DND-41 (cell line): ENCODE measurements around the gene SPTAN1.
"Not testable (repeated sequence)": the region's sequence is repeated elsewhere in the genome, so short reads cannot be mapped to it uniquely, and the experiment has no call there.

ENCODE experiments used
- ATAC-seq: fragments of 200-7000 bp; cut with Tn5 transposase; 3 replicates; pipeline ENCODE4 v1.9.1; 2021; ENCODE audit warnings: low read depth; ENCODE audit not compliant: insufficient read depth
- DNase-seq: peaks from one replicate; pipeline ENCODE4 v3.0.0-alpha.2; 2020
- H2AFZ ChIP-seq: 2 replicates; pipeline ENCODE4 v1.6.0; 2012; ENCODE audit warnings: low read depth, low read length
- H3K27ac ChIP-seq: 2 replicates; pipeline ENCODE4 v1.5.1; 2012; ENCODE audit warnings: low read length, inconsistent platforms
- H3K27me3 ChIP-seq: fragments of 200-600 bp; sonication (generic); 2 replicates; pipeline ENCODE4 v1.6.0; 2012; ENCODE audit warnings: low read length, mild to moderate bottlenecking, inconsistent platforms; ENCODE audit not compliant: insufficient read depth, poor library complexity
- H3K36me3 ChIP-seq: 2 replicates; pipeline ENCODE4 v1.5.1; 2012; ENCODE audit warnings: low read length, inconsistent platforms; ENCODE audit not compliant: insufficient read depth
- H3K4me1 ChIP-seq: 2 replicates; pipeline ENCODE4 v1.5.1; 2012; ENCODE audit warnings: mild to moderate bottlenecking, low read length; ENCODE audit not compliant: insufficient read depth
- H3K4me2 ChIP-seq: 2 replicates; pipeline ENCODE4 v1.6.0; 2012; ENCODE audit warnings: mild to moderate bottlenecking, moderate library complexity, low read length, inconsistent platforms; ENCODE audit not compliant: insufficient read depth
- H3K4me3 ChIP-seq, 2 experiments: fragments of 200-600 bp in 1 of 2; shearing (Covaris generic) in 1 of 2; 2 replicates each; pipeline ENCODE4 v1.5.1; 2012 to 2016; ENCODE audit warnings: inconsistent platforms in 2 of 2, low read length in 2 of 2, mild to moderate bottlenecking in 2 of 2, low read depth in 1 of 2, moderate library complexity in 1 of 2
- H3K79me2 ChIP-seq: 2 replicates; pipeline ENCODE4 v1.6.0; 2012; ENCODE audit warnings: low read length, inconsistent platforms; ENCODE audit not compliant: insufficient read depth
- H3K9ac ChIP-seq: 2 replicates; pipeline ENCODE4 v1.6.0; 2012; ENCODE audit warnings: low read depth, mild to moderate bottlenecking, inconsistent platforms, low read length, moderate library complexity
- H3K9me3 ChIP-seq: 2 replicates; pipeline ENCODE4 v1.5.1; 2012; ENCODE audit warnings: low read length, moderate library complexity, mild to moderate bottlenecking, inconsistent platforms; ENCODE audit not compliant: insufficient read depth, severe bottlenecking
- H4K20me1 ChIP-seq: 2 replicates; pipeline ENCODE4 v1.6.0; 2012; ENCODE audit warnings: low read length; ENCODE audit not compliant: insufficient read depth
- EZH2 ChIP-seq: IDR thresholded peaks from 3 replicates; pipeline ENCODE4 v1.6.1; 2012; ENCODE audit warnings: borderline replicate concordance, low read depth, mild to moderate bottlenecking, moderate library complexity, low read length, inconsistent platforms; ENCODE audit not compliant: severe bottlenecking
- TF ChIP-seq, protein P1 (sequence below): IDR thresholded peaks from 2 replicates; pipeline ENCODE4 v1.5.1; 2012; ENCODE audit warnings: borderline replicate concordance, low read length, moderate library complexity, mild to moderate bottlenecking; ENCODE audit not compliant: poor library complexity, severe bottlenecking; ENCODE audit errors: extremely low read depth

SPTAN1 gene

DNA sequence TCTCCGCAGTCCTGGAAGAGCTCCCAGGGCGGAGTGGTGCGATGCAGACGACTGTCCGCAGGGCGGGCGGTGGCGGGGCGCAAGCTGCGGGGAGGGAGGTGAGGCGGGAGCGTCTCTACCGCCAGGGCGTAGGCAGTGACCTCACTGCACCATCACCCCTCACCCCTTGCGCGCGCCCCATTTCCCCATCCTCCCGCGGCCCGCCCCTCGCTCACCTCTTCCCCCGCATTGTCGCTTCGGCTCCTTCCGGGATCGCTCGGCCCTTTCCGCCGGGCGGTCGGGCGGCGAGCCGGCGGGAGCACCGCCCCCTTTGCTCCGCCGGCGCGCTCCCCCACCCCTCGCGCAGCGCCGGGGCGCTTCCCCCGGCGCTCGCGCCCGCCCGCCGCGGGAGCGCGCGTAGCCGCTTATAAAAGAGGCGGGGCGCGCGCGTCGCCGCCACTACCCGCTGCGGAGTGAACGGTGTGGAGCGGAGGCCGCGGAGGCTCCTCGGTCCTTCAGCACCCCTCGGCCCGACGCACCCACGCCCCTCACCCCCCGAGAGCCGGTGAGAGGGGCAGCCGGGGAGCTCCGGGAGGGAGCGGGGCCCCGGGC, at the start of gene SPTAN1:
SPTAN1 (plus strand) TSS at position 435 of the 591 bp plus-strand sequence. CDS start 14,154 bp downstream, outside the sequence.
- ATAC-seq (peak; percentile 86), DNase-seq (peak; percentile 93)
- H3K4me3 ChIP-seq = peak within 1 kb of the TSS; percentile 89 to 94
- H3K27ac ChIP-seq = peak within 1 kb of the TSS; percentile 85
- H3K4me2 ChIP-seq = peak within 1 kb of the TSS; percentile 82
- no peaks in the 10 kb centered on the region for H3K9me3 ChIP-seq
- H3K27me3 ChIP-seq = no peaks in the 10 kb centered on the region
- H2AFZ ChIP-seq = peak within 1 kb of the TSS; percentile 94
- H3K4me1 ChIP-seq = peaks cover 48% of the 10 kb centered on the region
- TF ChIP-seq, protein P1, sequence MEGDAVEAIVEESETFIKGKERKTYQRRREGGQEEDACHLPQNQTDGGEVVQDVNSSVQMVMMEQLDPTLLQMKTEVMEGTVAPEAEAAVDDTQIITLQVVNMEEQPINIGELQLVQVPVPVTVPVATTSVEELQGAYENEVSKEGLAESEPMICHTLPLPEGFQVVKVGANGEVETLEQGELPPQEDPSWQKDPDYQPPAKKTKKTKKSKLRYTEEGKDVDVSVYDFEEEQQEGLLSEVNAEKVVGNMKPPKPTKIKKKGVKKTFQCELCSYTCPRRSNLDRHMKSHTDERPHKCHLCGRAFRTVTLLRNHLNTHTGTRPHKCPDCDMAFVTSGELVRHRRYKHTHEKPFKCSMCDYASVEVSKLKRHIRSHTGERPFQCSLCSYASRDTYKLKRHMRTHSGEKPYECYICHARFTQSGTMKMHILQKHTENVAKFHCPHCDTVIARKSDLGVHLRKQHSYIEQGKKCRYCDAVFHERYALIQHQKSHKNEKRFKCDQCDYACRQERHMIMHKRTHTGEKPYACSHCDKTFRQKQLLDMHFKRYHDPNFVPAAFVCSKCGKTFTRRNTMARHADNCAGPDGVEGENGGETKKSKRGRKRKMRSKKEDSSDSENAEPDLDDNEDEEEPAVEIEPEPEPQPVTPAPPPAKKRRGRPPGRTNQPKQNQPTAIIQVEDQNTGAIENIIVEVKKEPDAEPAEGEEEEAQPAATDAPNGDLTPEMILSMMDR = no peak
- TF ChIP-seq EZH2 = no peak
- H3K79me2 ChIP-seq = peaks cover 48% of the 10 kb centered on the region
- H3K36me3 ChIP-seq = 0 out of 2 replicates have a peak, but pooled peaks cover 4% of the 10 kb centered on the region
- peaks cover 25% of the 10 kb centered on the region for H4K20me1 ChIP-seq
- peak within 1 kb of the TSS; percentile 90 for H3K9ac ChIP-seq

DNA sequence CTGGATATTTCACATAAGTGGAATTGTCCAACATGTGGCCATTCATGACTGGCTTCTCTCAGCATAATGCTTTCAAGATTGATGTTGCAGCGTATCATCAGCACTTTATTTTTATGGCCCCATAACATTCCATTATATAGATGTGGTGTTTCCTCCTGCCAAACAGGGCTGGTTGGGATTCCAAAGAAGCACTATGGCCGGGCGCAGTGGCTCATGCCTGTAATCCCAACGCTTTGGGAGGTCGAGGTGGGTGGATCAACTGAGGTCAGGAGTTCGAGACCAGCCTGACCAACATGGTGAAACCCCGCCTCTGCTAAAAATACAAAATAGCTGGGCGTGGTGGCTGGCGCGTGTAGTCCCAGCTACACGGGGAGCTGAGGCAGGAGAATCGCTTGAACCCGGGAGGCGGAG, 49.0 kb upstream of the SPTAN1 start:
- peak overlapping the region; percentile 67 for H3K4me2 ChIP-seq
- peaks cover 30% of the 10 kb centered on the region for H3K79me2 ChIP-seq
- H3K4me3 ChIP-seq, H4K20me1 ChIP-seq, H3K9me3 ChIP-seq, DNase-seq, ATAC-seq, H3K27me3 ChIP-seq: not testable (repeated sequence)
- H3K36me3 ChIP-seq = peaks cover 29% of the 10 kb centered on the region
- H3K4me1 ChIP-seq = peaks cover 23% of the 10 kb centered on the region
- peak overlapping the region; percentile 58; the same call in 1 of the 2 replicates for H3K27ac ChIP-seq
- peak overlapping the region; percentile 68; the same call in 1 of the 2 replicates for H3K9ac ChIP-seq
- 0 out of 2 replicates have a peak overlapping the region, but pooled peaks have one; percentile 79 for H2AFZ ChIP-seq

DNA sequence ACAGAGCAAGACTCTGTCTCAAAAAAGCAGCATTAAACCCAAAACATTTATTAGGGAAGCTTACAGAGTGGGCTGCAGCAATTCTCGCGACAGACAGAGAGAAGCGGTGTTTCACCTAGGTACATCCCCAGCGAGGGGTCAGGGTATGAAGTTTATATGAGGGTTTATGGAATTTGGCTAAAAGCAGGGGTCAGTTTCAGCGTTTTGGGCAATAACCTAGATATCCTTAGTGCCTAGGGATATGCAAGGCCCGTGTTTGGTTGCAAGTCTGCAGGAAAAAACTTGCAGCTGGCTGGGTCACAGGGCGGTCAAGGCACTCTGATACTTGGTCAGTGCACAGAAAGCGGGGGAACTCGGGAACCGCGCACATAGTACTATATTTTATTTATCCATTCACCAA, 48.5 kb upstream of the SPTAN1 start:
- H3K4me1 ChIP-seq = peaks cover 23% of the 10 kb centered on the region
- no peak for ATAC-seq
- H3K9ac ChIP-seq = peak overlapping the region; percentile 68
- H3K79me2 ChIP-seq = peaks cover 30% of the 10 kb centered on the region
- H3K9me3 ChIP-seq = no peaks in the 10 kb centered on the region
- DNase-seq = no peak
- peak overlapping the region; percentile 58 for H3K27ac ChIP-seq
- H3K27me3 ChIP-seq = no peaks in the 10 kb centered on the region
- TF ChIP-seq, protein P1 = no peak
- peaks cover 28% of the 10 kb centered on the region for H3K36me3 ChIP-seq
- H3K4me3 ChIP-seq = peak overlapping the region; percentile 80 to 83; a peak in 3 of 4 replicates
- no peaks in the 10 kb centered on the region for H4K20me1 ChIP-seq
- H2AFZ ChIP-seq = peak overlapping the region; percentile 79
- peak overlapping the region; percentile 67 for H3K4me2 ChIP-seq

DNA sequence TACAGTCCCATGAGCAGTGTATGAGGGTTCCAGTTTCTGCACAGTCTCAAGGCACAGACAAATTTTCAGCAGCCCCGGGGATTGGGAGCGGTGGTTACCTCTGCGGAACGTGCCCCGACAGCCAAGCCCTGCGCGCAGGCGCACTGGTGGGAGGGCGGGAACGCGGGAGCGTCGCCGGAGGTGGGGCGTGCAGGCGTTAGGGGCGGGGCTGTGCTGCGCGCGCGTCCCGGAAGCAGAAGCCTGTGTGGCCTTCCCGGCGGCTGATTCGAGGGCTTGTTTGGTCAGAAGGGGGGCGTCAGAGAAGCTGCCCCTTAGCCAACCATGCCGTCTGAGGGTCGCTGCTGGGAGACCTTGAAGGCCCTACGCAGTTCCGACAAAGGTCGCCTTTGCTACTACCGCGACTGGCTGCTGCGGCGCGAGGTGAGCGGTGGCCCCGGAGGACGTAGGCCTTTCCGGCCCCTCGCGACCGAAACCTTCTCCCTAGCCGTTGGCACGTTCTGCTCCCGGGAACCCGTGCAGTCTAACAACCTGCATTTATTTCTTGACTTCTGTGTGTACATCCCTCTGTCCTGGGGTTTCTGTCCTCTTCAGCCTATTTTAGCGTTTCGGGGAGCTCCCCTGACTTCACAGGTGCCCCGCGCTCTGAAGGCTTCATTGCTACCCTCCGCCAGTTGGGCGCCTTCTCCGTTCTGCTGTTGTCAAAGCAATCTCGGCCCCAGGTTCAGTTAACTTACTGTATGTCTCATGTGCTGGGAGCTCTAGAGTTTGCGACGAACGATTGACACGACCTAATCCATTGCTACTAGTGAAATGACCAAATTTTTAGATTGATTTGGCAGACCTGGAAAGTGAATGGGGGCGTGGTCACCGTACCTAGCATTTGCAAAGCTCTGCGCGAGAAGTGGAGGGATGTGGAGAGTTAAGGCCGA, 47.6 kb upstream of the SPTAN1 start, which contains the start of gene GLE1:
GLE1 (plus strand) TSS at position 235 of the 929 bp plus-strand sequence; CDS start at position 322, 87 bp downstream.
- H3K36me3 ChIP-seq = peaks cover 28% of the 10 kb centered on the region
- H4K20me1 ChIP-seq = no peaks in the 10 kb centered on the region
- ATAC-seq (peak; percentile 95), DNase-seq (peak; percentile 94)
- TF ChIP-seq, protein P1 = no peak
- TF ChIP-seq EZH2 = no peak
- H3K27ac ChIP-seq = peak within 1 kb of the TSS; percentile 78
- H3K4me1 ChIP-seq = peaks cover 23% of the 10 kb centered on the region
- H3K27me3 ChIP-seq = no peaks in the 10 kb centered on the region
- peak within 1 kb of the TSS; percentile 68 for H3K9ac ChIP-seq
- no peaks in the 10 kb centered on the region for H3K9me3 ChIP-seq
- peak within 1 kb of the TSS; percentile 79 for H2AFZ ChIP-seq
- peak within 1 kb of the TSS; percentile 67 for H3K4me2 ChIP-seq
- H3K4me3 ChIP-seq = peak within 1 kb of the TSS; percentile 80 to 83; a peak in 3 of 4 replicates
- peaks cover 30% of the 10 kb centered on the region for H3K79me2 ChIP-seq
